H1 (cell line): ENCODE results near the gene MBD3L2. TPM values are rescaled to one million over a fixed set of nuclear protein-coding genes. Genes with fewer than 3 reads are reported as not detected.
"Not testable (repeated sequence)": the region's sequence is repeated elsewhere in the genome, so short reads cannot be mapped to it uniquely, and the experiment has no call there.

ENCODE experiments used
- CTCF ChIA-PET: fragments of 300-600 bp; sonication (Branson Sonifier 250); formaldehyde crosslinking; loops from one replicate; lab custom pipeline; 2021; ENCODE audit not compliant: partially characterized antibody; lab: Charles Lee
- POLR2A ChIA-PET: fragments of 300-600 bp; sonication (Branson Sonifier 250); formaldehyde crosslinking; loops from one replicate; lab custom pipeline; 2021; ENCODE audit warnings: inconsistent platforms; ENCODE audit not compliant: partially characterized antibody; lab: Charles Lee
- DNase-seq, 2 experiments: peaks; one replicate each; pipeline versions ENCODE4 v3.0.0 to v3.0.0-alpha.2; 2010 to 2022; ENCODE audit warnings: low spot score in 2 of 2, low read depth in 1 of 2, mixed read lengths in 1 of 2
- FAIRE-seq: peaks from 2 replicates; lab custom pipeline; 2011; peaks lifted over from hg19 to GRCh38; lab: Jason Lieb, UNC
- H2AFZ ChIP-seq: 2 replicates; pipeline ENCODE4 v1.8.1; 2012; ENCODE audit warnings: low read length, inconsistent platforms
- H2AK5ac ChIP-seq: 2 replicates; pipeline ENCODE4 v1.6.1; 2013; ENCODE audit warnings: low read depth, low read length
- H2BK120ac ChIP-seq: replicated peaks from 2 replicates; pipeline ENCODE3; 2013; ENCODE audit warnings: low read depth, low read length, inconsistent platforms
- H2BK12ac ChIP-seq: 2 replicates; pipeline ENCODE4 v1.6.1; 2013; ENCODE audit warnings: low read depth, low read length
- H2BK15ac ChIP-seq: 2 replicates; pipeline ENCODE4 v1.6.1; 2013; ENCODE audit warnings: low read length
- H2BK20ac ChIP-seq: 2 replicates; pipeline ENCODE4 v1.6.1; 2013; ENCODE audit warnings: low read length
- H2BK5ac ChIP-seq: 2 replicates; pipeline ENCODE4 v1.6.1; 2013; ENCODE audit warnings: low read depth, low read length
- H3K14ac ChIP-seq: 2 replicates; pipeline ENCODE4 v1.6.1; 2013; ENCODE audit warnings: inconsistent platforms; ENCODE audit not compliant: insufficient read length
- H3K18ac ChIP-seq: 2 replicates; pipeline ENCODE4 v1.6.1; 2013; ENCODE audit warnings: low read length; ENCODE audit errors: extremely low read depth
- H3K23ac ChIP-seq: 2 replicates; pipeline ENCODE4 v1.6.1; 2013; ENCODE audit warnings: inconsistent platforms; ENCODE audit not compliant: insufficient read length
- H3K23me2 ChIP-seq: 2 replicates; pipeline ENCODE4 v1.6.1; 2013; ENCODE audit warnings: low read depth, low read length
- H3K27ac ChIP-seq: 2 replicates; pipeline ENCODE4 v1.6.1; 2011; ENCODE audit warnings: low read depth, low read length, inconsistent platforms
- H3K27me3 ChIP-seq, 4 experiments: replicated peaks in 1 of 4; 1 replicate in 1 of 4; 2 replicates in 3 of 4; pipeline versions ENCODE4 v1.6.1 to v1.8.1; 2011 to 2013; ENCODE audit warnings: low read length in 3 of 4, mild to moderate bottlenecking in 3 of 4, inconsistent platforms in 2 of 4, mixed read lengths in 2 of 4, moderate library complexity in 1 of 4; ENCODE audit not compliant: control insufficient read depth in 3 of 4, insufficient read depth in 3 of 4; ENCODE audit errors: extremely low read depth in 1 of 4
- H3K36me3 ChIP-seq, 4 experiments: 2 replicates each; pipeline versions ENCODE4 v1.6.1 to v1.8.1; 2011 to 2013; ENCODE audit warnings: mild to moderate bottlenecking in 4 of 4, low read length in 3 of 4, moderate library complexity in 2 of 4, control low read depth in 1 of 4, inconsistent platforms in 1 of 4; ENCODE audit not compliant: insufficient read depth in 4 of 4, control insufficient read depth in 2 of 4
- H3K4ac ChIP-seq: replicated peaks from 2 replicates; pipeline ENCODE3; 2013; ENCODE audit warnings: low read length, low read depth, mixed read lengths, inconsistent platforms; ENCODE audit not compliant: insufficient read length
- H3K4me1 ChIP-seq, 4 experiments: replicated peaks in 1 of 4; 1 replicate in 1 of 4; 2 replicates in 3 of 4; pipeline versions ENCODE4 v1.6.1 to v1.8.1; 2011 to 2013; ENCODE audit warnings: low read length in 3 of 4, inconsistent platforms in 2 of 4, mixed read lengths in 1 of 4; ENCODE audit not compliant: insufficient read depth in 4 of 4, control insufficient read depth in 3 of 4
- H3K4me2 ChIP-seq, 2 experiments: 2 replicates each; pipeline versions ENCODE4 v1.6.1 to v1.8.1; 2011 to 2013; ENCODE audit warnings: low read depth in 2 of 2, low read length in 2 of 2, control low read depth in 1 of 2, inconsistent platforms in 1 of 2, mild to moderate bottlenecking in 1 of 2; ENCODE audit not compliant: insufficient read depth in 1 of 2
- H3K4me3 ChIP-seq, 4 experiments: fragments of 200-600, 300-600 bp in 1 of 4; sonication (generic), shearing (Covaris generic), sonication (Bioruptor Twin) in 1 of 4; 2 replicates each; pipeline versions ENCODE4 v1.5.1 to v1.8.1; 2011 to 2016; ENCODE audit warnings: low read length in 4 of 4, low read depth in 3 of 4, control low read depth in 2 of 4, inconsistent platforms in 2 of 4, mild to moderate bottlenecking in 2 of 4, mixed read lengths in 1 of 4, moderate library complexity in 1 of 4; ENCODE audit not compliant: insufficient read depth in 2 of 4; ENCODE audit errors: extremely low read depth in 1 of 4
- H3K56ac ChIP-seq: replicated peaks from 2 replicates; pipeline ENCODE3; 2013; ENCODE audit warnings: low read depth, mild to moderate bottlenecking, mixed read lengths, low read length, inconsistent platforms; ENCODE audit not compliant: insufficient read length
- H3K79me1 ChIP-seq: 2 replicates; pipeline ENCODE4 v1.6.1; 2013; ENCODE audit warnings: low read depth, low read length, control low read depth
- H3K79me2 ChIP-seq, 2 experiments: 2 replicates each; pipeline versions ENCODE4 v1.6.1 to v1.8.1; 2012 to 2013; ENCODE audit warnings: low read length in 2 of 2, mild to moderate bottlenecking in 2 of 2, inconsistent platforms in 1 of 2; ENCODE audit not compliant: insufficient read depth in 2 of 2, control insufficient read depth in 1 of 2
- H3K9ac ChIP-seq, 4 experiments: replicated peaks in 1 of 4; 1 replicate in 1 of 4; 2 replicates in 3 of 4; pipeline versions ENCODE4 v1.6.1 to v1.8.1; 2011 to 2013; ENCODE audit warnings: low read depth in 3 of 4, low read length in 3 of 4, control low read depth in 2 of 4, mild to moderate bottlenecking in 2 of 4, moderate library complexity in 2 of 4, inconsistent platforms in 1 of 4; ENCODE audit errors: extremely low read depth in 1 of 4
- H3K9me3 ChIP-seq, 2 experiments: 2 replicates each; pipeline versions ENCODE4 v1.6.1 to v1.8.1; 2012 to 2013; ENCODE audit warnings: mild to moderate bottlenecking in 2 of 2, moderate library complexity in 2 of 2, control low read depth in 1 of 2, inconsistent platforms in 1 of 2, low read depth in 1 of 2, low read length in 1 of 2, mixed read lengths in 1 of 2; ENCODE audit not compliant: insufficient read depth in 2 of 2
- H4K20me1 ChIP-seq, 2 experiments: replicated peaks in 1 of 2; 2 replicates each; pipeline versions ENCODE3 to v1.8.1; 2011 to 2013; ENCODE audit warnings: inconsistent platforms in 2 of 2, low read length in 2 of 2, mild to moderate bottlenecking in 1 of 2; ENCODE audit not compliant: insufficient read depth in 2 of 2, control insufficient read depth in 1 of 2
- H4K5ac ChIP-seq: 2 replicates; pipeline ENCODE4 v1.6.1; 2013; ENCODE audit warnings: low read length, low read depth, mixed read lengths, inconsistent platforms; ENCODE audit not compliant: insufficient read length
- H4K8ac ChIP-seq: 2 replicates; pipeline ENCODE4 v1.8.0; 2013; ENCODE audit warnings: mild to moderate bottlenecking, moderate library complexity, low read length, inconsistent platforms; ENCODE audit not compliant: insufficient read depth; ENCODE audit errors: extremely low read depth
- H4K91ac ChIP-seq: replicated peaks from 2 replicates; pipeline ENCODE3; 2013; ENCODE audit warnings: low read length, mixed read lengths, inconsistent platforms; ENCODE audit not compliant: insufficient read length
- WGBS, 2 experiments: shearing (Covaris generic) in 1 of 2; methylation state at CpG; one replicate each; pipeline versions ENCODE4 v1.1.6 to v1.1.7; 2013 to 2015; ENCODE audit warnings: low lambda C conversion rate in 2 of 2, mixed read lengths in 2 of 2, inconsistent platforms in 1 of 2, low coverage in 1 of 2, missing lambda C conversion rate in 1 of 2; ENCODE audit not compliant: insufficient replicate concordance in 2 of 2, insufficient coverage in 1 of 2, insufficient read length in 1 of 2; ENCODE audit errors: extremely low coverage in 1 of 2, missing lambda C conversion rate in 1 of 2; 5-methylcytosine and 5-hydroxymethylcytosine counted together
- polyA plus RNA-seq, 7 experiments: library from polyadenylated mRNA; depleted of rRNA in 3 of 7; stranded (reverse) in 5 of 7; unstranded in 2 of 7; fragments of >200 nt in 5 of 7; fragments of 200-250 nt in 2 of 7; gene quantifications; 1 replicate in 5 of 7; 2 replicates in 1 of 7; 4 replicates in 1 of 7; pipeline versions ENCODE4 v1.2.1 to v1.2.3, GENCODE V29; 2011 to 2013; ENCODE audit warnings: missing spikeins in 2 of 7, mixed read lengths in 2 of 7
- total RNA-seq: library from RNA; stranded (reverse); fragmentation: NEBNext Ultra II Directional; extraction: Animal tissue kit (Norgen Biotek cat#: 25700); gene quantifications from 2 replicates; pipeline ENCODE4 v1.2.1, GENCODE V29; 2021

The MBD3L2 gene
- total and polyA plus RNA-seq, 2 of the 8 experiments (the other 6 are each of a cell fraction or from before 2014, with no cell fraction given): not detected

GRCh38 chr19:7051421-7051820 is 2.3 kb downstream of the MBD3L2 start:
- H3K18ac ChIP-seq, H2BK15ac ChIP-seq, CTCF ChIA-PET, H2AFZ ChIP-seq, POLR2A ChIA-PET, DNase-seq, H3K9ac ChIP-seq, H3K4me1 ChIP-seq, H3K23ac ChIP-seq, H3K36me3 ChIP-seq, H3K9me3 ChIP-seq, H3K4me3 ChIP-seq, H3K14ac ChIP-seq, H3K56ac ChIP-seq, H4K5ac ChIP-seq, H2AK5ac ChIP-seq, H4K20me1 ChIP-seq, H4K8ac ChIP-seq, H2BK20ac ChIP-seq, H3K4me2 ChIP-seq, FAIRE-seq, H3K79me2 ChIP-seq, H2BK5ac ChIP-seq, H3K27me3 ChIP-seq, H3K79me1 ChIP-seq, H4K91ac ChIP-seq, H3K27ac ChIP-seq, H2BK120ac ChIP-seq, H2BK12ac ChIP-seq, H3K4ac ChIP-seq, H3K23me2 ChIP-seq: not testable (repeated sequence)
- 87% methylated on average over 3 of the region's 5 CpGs; no CpG with 5 or more reads in 1 of the 2 experiments for WGBS, 2 experiments

- DNase-seq, H2AK5ac ChIP-seq, H2BK120ac ChIP-seq, H3K18ac ChIP-seq, H3K4ac ChIP-seq, H4K8ac ChIP-seq, H2BK5ac ChIP-seq, H4K20me1 ChIP-seq, CTCF ChIA-PET, H3K27me3 ChIP-seq, H3K23me2 ChIP-seq, H2BK12ac ChIP-seq, H2BK20ac ChIP-seq, H3K23ac ChIP-seq, H3K56ac ChIP-seq, H3K79me1 ChIP-seq, H3K14ac ChIP-seq, H3K4me3 ChIP-seq, H3K36me3 ChIP-seq, H4K5ac ChIP-seq, H4K91ac ChIP-seq, H3K79me2 ChIP-seq, H3K9ac ChIP-seq, H3K4me1 ChIP-seq, POLR2A ChIA-PET, FAIRE-seq, H2AFZ ChIP-seq, H3K9me3 ChIP-seq, H3K4me2 ChIP-seq, H3K27ac ChIP-seq, H2BK15ac ChIP-seq: not testable (repeated sequence)
- 91% methylated on average over 7 of the region's 7 CpGs; no CpG with 5 or more reads in 1 of the 2 experiments for WGBS, 2 experiments
Observed at GRCh38 chr19:7052896-7053295, 3.8 kb downstream of the MBD3L2 start.
